GM12873 (cell line): ENCODE data around the gene SLC44A3.

Experiments
- CTCF ChIP-seq: IDR thresholded peaks from 2 replicates; pipeline ENCODE4 v1.5.1; 2012; ENCODE audit warnings: low read depth, mild to moderate bottlenecking, moderate library complexity, low read length, control low read depth; ENCODE audit not compliant: insufficient read depth; ENCODE audit errors: missing control alignments

Gene SLC44A3

GRCh38 chr1:94863297-94863911 lies 43.2 kb downstream of the SLC44A3 start:
- TF ChIP-seq CTCF, result no peak

- no peak for TF ChIP-seq CTCF
Observed at GRCh38 chr1:94863919-94864318, 43.8 kb downstream of the SLC44A3 start.

- no peak for TF ChIP-seq CTCF
Observed at GRCh38 chr1:94864821-94865220, 44.7 kb downstream of the SLC44A3 start.

- TF ChIP-seq CTCF, result no peak
Observed at GRCh38 chr1:94865360-94865759, 45.2 kb downstream of the SLC44A3 start.

GRCh38 chr1:94866164-94866807 lies 46.1 kb downstream of the SLC44A3 start:
- no peak for TF ChIP-seq CTCF

GRCh38 chr1:94871031-94871430 lies 50.9 kb downstream of the SLC44A3 start:
- TF ChIP-seq CTCF, result no peak

- TF ChIP-seq CTCF, result no peak
Observed at GRCh38 chr1:94872771-94873495, 52.8 kb downstream of the SLC44A3 start.
